Activated T-cell treated with anti-CD3 and anti-CD28 coated beads, Interleukin-2, amount 50 U/mL, for 4 hours (primary cell): ENCODE measurements around the gene IL21R. TPM values are rescaled to one million over a fixed set of nuclear protein-coding genes. Genes with fewer than 3 reads are reported as not detected.
A peak's percentile ranks its signal among the peaks of the same experiment; 100 is the strongest.

Experiments used
- ATAC-seq, 2 donors: fragments of 200-7000 bp; cut with Tn5 transposase; one replicate each; pipeline ENCODE4 v1.10.0; 2021
- DNase-seq: peaks from one replicate; pipeline ENCODE4 v3.0.0-alpha.2; 2020
- H3K27me3 Mint-ChIP-seq: one replicate; pipeline ENCODE4 v1.8.0; 2021; ENCODE audit warnings: low read depth, mixed read lengths
- H3K36me3 Mint-ChIP-seq: one replicate; pipeline ENCODE4 v1.8.0; 2022; ENCODE audit warnings: mixed read lengths; ENCODE audit not compliant: insufficient read depth
- H3K4me1 Mint-ChIP-seq: one replicate; pipeline ENCODE4 v1.8.0; 2021; ENCODE audit warnings: low read depth, mixed read lengths
- H3K4me3 Mint-ChIP-seq: one replicate; pipeline ENCODE4 v1.8.0; 2021; ENCODE audit warnings: mild to moderate bottlenecking, moderate library complexity, mixed read lengths
- H3K9me3 Mint-ChIP-seq: one replicate; pipeline ENCODE4 v1.8.0; 2021; ENCODE audit warnings: mixed read lengths
- total RNA-seq, 3 donors: library from RNA; stranded (reverse); gene quantifications; one replicate each; pipeline ENCODE4 v1.2.1, GENCODE V29; 2021

The IL21R gene
- total RNA-seq, 3 donors from 2014 or later: 90.7 to 94.9 (median 91.4) TPM

- peaks cover 10% of the 10 kb centered on the region for H3K36me3 Mint-ChIP-seq
- ATAC-seq: peak; percentile 81 to 87
- H3K27me3 Mint-ChIP-seq: no peaks in the 10 kb centered on the region
- peaks cover 74% of the 10 kb centered on the region for H3K4me1 Mint-ChIP-seq
- peak; percentile 92 for DNase-seq
- H3K9me3 Mint-ChIP-seq: peaks cover 6% of the 10 kb centered on the region
- peak overlapping the region; percentile 61 for H3K4me3 Mint-ChIP-seq
Measured at GRCh38 chr16:27367461-27368357, 34.3 kb upstream of the IL21R start.

- peaks cover 74% of the 10 kb centered on the region for H3K4me1 Mint-ChIP-seq
- no peak for DNase-seq
- ATAC-seq: no peak
- H3K27me3 Mint-ChIP-seq: no peaks in the 10 kb centered on the region
- peak overlapping the region; percentile 61 for H3K4me3 Mint-ChIP-seq
- H3K36me3 Mint-ChIP-seq: peaks cover 10% of the 10 kb centered on the region
- H3K9me3 Mint-ChIP-seq: peaks cover 6% of the 10 kb centered on the region
Measured at GRCh38 chr16:27368358-27368722, 33.6 kb upstream of the IL21R start.

- H3K4me1 Mint-ChIP-seq: peaks cover 61% of the 10 kb centered on the region
- H3K4me3 Mint-ChIP-seq: no peak overlapping the region
- H3K9me3 Mint-ChIP-seq: peaks cover 6% of the 10 kb centered on the region
- DNase-seq: no peak
- H3K36me3 Mint-ChIP-seq: no peaks in the 10 kb centered on the region
- H3K27me3 Mint-ChIP-seq: no peaks in the 10 kb centered on the region
- ATAC-seq: no peak
Measured at GRCh38 chr16:27369806-27370205, 32.2 kb upstream of the IL21R start.

GRCh38 chr16:27370318-27370717, 31.7 kb upstream of the IL21R start:
- H3K36me3 Mint-ChIP-seq: no peaks in the 10 kb centered on the region
- peaks cover 56% of the 10 kb centered on the region for H3K4me1 Mint-ChIP-seq
- no peak for ATAC-seq
- no peak overlapping the region for H3K4me3 Mint-ChIP-seq
- no peak for DNase-seq
- peaks cover 6% of the 10 kb centered on the region for H3K9me3 Mint-ChIP-seq
- H3K27me3 Mint-ChIP-seq: no peaks in the 10 kb centered on the region

- DNase-seq: no peak
- H3K27me3 Mint-ChIP-seq: no peaks in the 10 kb centered on the region
- no peaks in the 10 kb centered on the region for H3K36me3 Mint-ChIP-seq
- peaks cover 6% of the 10 kb centered on the region for H3K9me3 Mint-ChIP-seq
- no peak overlapping the region for H3K4me3 Mint-ChIP-seq
- no peak for ATAC-seq
- peaks cover 42% of the 10 kb centered on the region for H3K4me1 Mint-ChIP-seq
Measured at GRCh38 chr16:27373312-27373711, 28.7 kb upstream of the IL21R start.

- Mint-ChIP-seq H3K4me3 (no peak overlapping the region), H3K36me3 (no peaks in the 10 kb centered on the region), H3K9me3 (peaks cover 6% of the 10 kb centered on the region), H3K4me1 (peaks cover 42% of the 10 kb centered on the region), H3K27me3 (no peaks in the 10 kb centered on the region)
- DNase-seq (no peak), ATAC-seq (peak; percentile 64 to 72)
Measured at GRCh38 chr16:27374221-27374803, 27.7 kb upstream of the IL21R start.

GRCh38 chr16:27374804-27375425, 27.1 kb upstream of the IL21R start:
- peak; percentile 54 for DNase-seq
- H3K4me3 Mint-ChIP-seq: no peak overlapping the region
- H3K27me3 Mint-ChIP-seq: no peaks in the 10 kb centered on the region
- peaks cover 6% of the 10 kb centered on the region for H3K9me3 Mint-ChIP-seq
- H3K36me3 Mint-ChIP-seq: no peaks in the 10 kb centered on the region
- peak; percentile 46 to 54 for ATAC-seq
- peaks cover 38% of the 10 kb centered on the region for H3K4me1 Mint-ChIP-seq

- ATAC-seq: no peak
- H3K36me3 Mint-ChIP-seq: no peaks in the 10 kb centered on the region
- no peaks in the 10 kb centered on the region for H3K27me3 Mint-ChIP-seq
- H3K9me3 Mint-ChIP-seq: no peaks in the 10 kb centered on the region
- H3K4me1 Mint-ChIP-seq: peaks cover 34% of the 10 kb centered on the region
- peak overlapping the region; percentile 45 for H3K4me3 Mint-ChIP-seq
- no peak for DNase-seq
Measured at GRCh38 chr16:27377666-27378485, 24.1 kb upstream of the IL21R start.

- H3K27me3 Mint-ChIP-seq: no peaks in the 10 kb centered on the region
- no peaks in the 10 kb centered on the region for H3K36me3 Mint-ChIP-seq
- H3K9me3 Mint-ChIP-seq: peaks cover 1% of the 10 kb centered on the region
- no peak overlapping the region for H3K4me3 Mint-ChIP-seq
- DNase-seq: no peak
- ATAC-seq: peak; percentile 11
- H3K4me1 Mint-ChIP-seq: peaks cover 34% of the 10 kb centered on the region
Measured at GRCh38 chr16:27378871-27379481, 23.0 kb upstream of the IL21R start.

- DNase-seq (no peak), ATAC-seq (no peak)
- Mint-ChIP-seq H3K27me3 (no peaks in the 10 kb centered on the region), H3K4me3 (no peak overlapping the region), H3K4me1 (peaks cover 37% of the 10 kb centered on the region), H3K9me3 (peaks cover 11% of the 10 kb centered on the region), H3K36me3 (peaks cover 4% of the 10 kb centered on the region)
Measured at GRCh38 chr16:27379919-27380318, 22.1 kb upstream of the IL21R start.

GRCh38 chr16:27381236-27381635, 20.7 kb upstream of the IL21R start:
- H3K36me3 Mint-ChIP-seq: peaks cover 4% of the 10 kb centered on the region
- no peaks in the 10 kb centered on the region for H3K27me3 Mint-ChIP-seq
- peaks cover 11% of the 10 kb centered on the region for H3K9me3 Mint-ChIP-seq
- peaks cover 36% of the 10 kb centered on the region for H3K4me1 Mint-ChIP-seq
- DNase-seq (no peak), ATAC-seq (no peak)
- H3K4me3 Mint-ChIP-seq: no peak overlapping the region

GRCh38 chr16:27381974-27382855, 19.8 kb upstream of the IL21R start:
- no peak overlapping the region for H3K4me3 Mint-ChIP-seq
- peaks cover 33% of the 10 kb centered on the region for H3K4me1 Mint-ChIP-seq
- ATAC-seq (no peak), DNase-seq (no peak)
- H3K9me3 Mint-ChIP-seq: peaks cover 11% of the 10 kb centered on the region
- no peaks in the 10 kb centered on the region for H3K27me3 Mint-ChIP-seq
- H3K36me3 Mint-ChIP-seq: peaks cover 5% of the 10 kb centered on the region
